HCEC 1CT (cell line): ENCODE measurements around the gene ZBTB16.

Experiments
- DNase-seq: peaks from one replicate; pipeline ENCODE4 v3.0.0-alpha.2; 2017

Gene ZBTB16

GRCh38 chr11:114193730-114194679, 134.5 kb downstream of the ZBTB16 start:
- peak; percentile 62 for DNase-seq

DNA sequence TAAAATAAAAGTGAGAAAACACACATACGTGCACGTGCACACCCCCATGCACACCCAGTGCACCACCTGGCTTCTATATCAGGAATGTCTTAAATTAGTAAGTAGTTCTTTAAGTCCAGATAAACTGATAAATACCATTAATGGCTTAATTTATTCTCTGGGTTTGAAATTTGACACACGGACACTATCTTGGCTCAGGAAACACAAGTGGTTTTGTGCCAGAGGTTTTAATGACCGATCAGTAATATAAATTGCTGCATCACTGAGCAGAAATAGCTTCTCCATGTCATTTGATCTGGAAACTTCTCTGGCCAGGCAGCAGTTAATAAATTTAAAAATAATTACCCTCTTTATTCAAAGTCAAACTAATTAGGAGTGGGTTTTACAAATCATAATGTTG, 135.2 kb downstream of the ZBTB16 start:
- no peak for DNase-seq

- DNase-seq, result no peak
Observed at GRCh38 chr11:114195151-114195550, 135.6 kb downstream of the ZBTB16 start.

- DNase-seq, result no peak
Observed at GRCh38 chr11:114195981-114196731, 136.6 kb downstream of the ZBTB16 start.

DNA sequence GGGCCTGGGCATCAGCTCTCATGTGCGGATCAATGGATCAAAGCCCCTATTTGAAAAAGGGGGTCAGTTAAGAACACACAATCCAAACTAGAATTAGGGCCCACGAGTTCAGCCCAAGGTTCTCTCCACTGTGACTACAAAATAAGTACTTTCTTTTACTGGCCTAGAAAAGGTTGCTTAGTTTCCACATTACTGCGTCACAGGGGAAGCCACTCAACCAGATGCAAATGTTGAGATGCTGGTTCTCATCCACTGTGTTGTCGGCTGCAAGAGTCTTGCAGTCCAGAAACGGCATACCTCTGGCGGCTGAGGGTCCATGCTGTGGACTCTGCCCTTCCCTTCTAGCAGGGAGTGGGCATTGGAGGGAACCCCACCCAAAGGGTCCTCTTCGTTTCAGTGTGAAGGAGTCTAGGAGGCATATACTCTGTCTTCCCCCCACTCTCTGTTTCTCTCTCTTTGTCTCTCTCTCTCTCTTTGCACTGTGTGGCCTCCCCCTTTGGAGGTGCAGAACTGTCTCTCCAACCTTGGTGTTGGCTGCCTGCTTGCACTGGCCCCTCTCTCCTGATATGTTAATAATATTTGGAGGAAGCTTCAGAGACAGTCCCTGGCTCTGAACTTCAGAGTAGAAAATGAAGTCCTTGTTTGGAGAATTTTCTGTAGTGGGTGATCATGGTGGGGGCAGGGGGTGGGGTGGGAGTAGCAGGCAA, 137.6 kb downstream of the ZBTB16 start:
- no peak for DNase-seq

GRCh38 chr11:114197799-114198500, 138.4 kb downstream of the ZBTB16 start:
- peak; percentile 99 for DNase-seq

GRCh38 chr11:114199051-114199450, 139.5 kb downstream of the ZBTB16 start:
- DNase-seq, result no peak

GRCh38 chr11:114200351-114201133, 141.0 kb downstream of the ZBTB16 start:
- DNase-seq, result peak; percentile 21

DNA sequence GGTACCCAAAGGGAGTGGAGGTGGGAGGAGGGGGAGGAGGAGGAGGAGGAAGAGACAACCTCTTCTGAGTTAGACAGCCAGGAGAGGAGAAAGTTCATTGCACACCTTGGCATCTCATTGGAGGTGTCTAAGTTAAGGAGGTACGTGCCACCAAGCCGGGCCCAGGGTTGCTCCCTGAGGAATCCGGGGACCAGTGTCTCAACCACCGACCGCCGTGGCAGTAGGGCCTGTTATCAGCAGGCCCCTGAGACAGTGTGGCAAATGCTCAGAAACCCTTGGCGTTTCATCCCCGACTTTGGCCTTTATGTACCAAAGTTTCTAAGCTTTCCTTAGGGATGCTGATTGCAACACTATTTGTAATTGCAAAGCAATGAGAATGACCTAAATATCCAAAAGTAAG, 141.7 kb downstream of the ZBTB16 start:
- DNase-seq, result no peak

GRCh38 chr11:114202011-114202609, 142.6 kb downstream of the ZBTB16 start:
- DNase-seq, result peak; percentile 51

DNA sequence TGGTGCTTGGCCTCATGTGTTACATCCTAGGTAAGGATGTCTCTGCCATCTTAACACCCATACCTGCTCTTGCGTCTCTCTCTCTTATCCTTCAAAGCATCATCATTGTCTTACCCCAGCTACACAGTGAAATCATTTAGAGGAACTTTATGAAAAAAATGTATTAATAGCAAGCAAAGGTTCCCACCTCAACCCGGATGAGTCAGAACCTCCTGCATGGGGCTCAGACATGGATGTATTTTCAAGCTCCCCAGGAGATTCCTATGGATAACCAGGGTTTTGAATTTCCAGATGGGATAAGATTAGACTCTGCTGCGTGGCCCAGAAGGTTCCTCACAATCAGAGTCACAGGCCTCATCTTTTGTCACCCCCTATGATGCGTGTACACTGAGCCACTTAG, 147.6 kb downstream of the ZBTB16 start:
- no peak for DNase-seq

- peak; percentile 46 for DNase-seq
Observed at GRCh38 chr11:114208377-114208776, 148.9 kb downstream of the ZBTB16 start.

DNA sequence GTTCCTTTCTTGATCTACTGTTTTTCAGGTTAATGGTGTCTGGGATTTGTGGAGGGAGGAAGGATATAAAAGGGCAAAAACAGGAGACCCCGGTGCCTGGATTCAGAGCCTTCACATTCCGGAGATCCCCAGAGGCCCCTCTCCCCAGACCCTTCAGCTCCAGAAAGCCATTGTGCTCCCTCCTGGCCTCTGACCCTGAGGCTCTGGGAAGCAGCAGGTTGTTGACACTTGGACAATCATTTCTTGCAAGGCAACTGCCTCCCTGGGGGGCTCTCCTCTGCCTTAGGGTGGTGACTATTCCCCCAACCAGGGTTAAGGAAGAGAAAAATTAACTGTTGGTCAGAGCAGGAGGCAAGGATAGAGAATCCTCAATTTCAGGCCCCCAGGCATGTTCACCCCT, 149.8 kb downstream of the ZBTB16 start:
- DNase-seq, result no peak

DNA sequence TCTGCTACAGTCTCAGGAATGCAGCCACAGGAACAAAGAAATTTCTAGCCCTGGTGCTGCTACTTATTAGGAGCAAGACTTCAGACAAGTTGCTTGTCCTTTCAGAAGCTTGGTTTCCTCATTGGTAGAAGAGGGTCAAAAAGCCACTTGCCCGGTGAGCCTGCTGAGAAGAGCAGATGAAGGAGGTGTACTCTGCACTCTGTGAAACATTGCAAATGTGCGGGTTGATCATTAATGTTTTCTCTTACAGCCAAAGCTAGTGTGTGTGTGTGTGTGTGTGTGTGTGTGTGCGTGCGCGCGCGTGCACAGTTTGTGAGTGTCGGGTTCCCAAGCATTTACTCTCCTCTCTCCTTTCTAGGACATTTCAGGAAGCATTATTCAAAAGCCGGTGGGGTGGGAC, 150.4 kb downstream of the ZBTB16 start:
- DNase-seq, result no peak

GRCh38 chr11:114211444-114212121, 152.1 kb downstream of the ZBTB16 start:
- no peak for DNase-seq

DNA sequence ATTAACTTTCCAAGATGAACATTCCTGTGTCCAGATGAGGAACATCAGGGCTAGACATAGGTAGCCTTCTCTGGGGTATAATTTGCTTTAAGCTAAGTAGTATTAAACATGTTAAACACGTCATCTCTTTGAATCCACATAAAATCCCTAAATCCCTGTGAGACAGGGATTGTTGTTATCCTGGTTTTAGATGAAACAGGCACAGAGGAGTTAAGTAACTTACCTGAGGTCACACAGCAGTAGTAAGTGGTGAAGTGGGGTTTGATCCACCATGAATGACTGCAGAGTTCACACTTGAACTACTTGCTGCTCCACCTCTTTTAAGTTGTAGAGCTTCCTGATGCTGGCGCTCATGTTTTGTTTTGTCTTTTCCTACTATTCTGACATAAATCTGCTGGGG, 154.1 kb downstream of the ZBTB16 start:
- no peak for DNase-seq

DNA sequence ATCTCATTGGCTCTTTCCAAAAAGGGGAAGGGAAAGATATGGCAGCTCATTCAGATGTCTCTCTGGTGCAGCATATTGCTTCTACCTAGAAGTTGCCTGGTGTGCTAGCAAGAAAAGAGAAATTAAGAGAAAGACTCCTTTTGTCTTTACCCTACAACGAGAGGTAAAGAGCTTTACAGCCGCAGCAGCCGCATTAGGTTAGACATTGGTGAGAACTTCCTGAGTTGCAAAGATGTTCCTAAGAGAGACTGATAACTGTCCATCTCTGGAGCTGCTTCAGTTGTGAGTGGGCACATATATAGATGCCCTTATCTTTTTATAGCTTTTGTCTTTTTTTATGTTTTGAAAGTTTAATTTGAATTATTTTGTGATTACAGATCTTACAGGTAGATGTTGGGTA, 155.9 kb downstream of the ZBTB16 start:
- no peak for DNase-seq

GRCh38 chr11:114215871-114216795, 156.6 kb downstream of the ZBTB16 start:
- DNase-seq, result no peak

GRCh38 chr11:114216796-114217180, 157.3 kb downstream of the ZBTB16 start:
- DNase-seq, result no peak

DNA sequence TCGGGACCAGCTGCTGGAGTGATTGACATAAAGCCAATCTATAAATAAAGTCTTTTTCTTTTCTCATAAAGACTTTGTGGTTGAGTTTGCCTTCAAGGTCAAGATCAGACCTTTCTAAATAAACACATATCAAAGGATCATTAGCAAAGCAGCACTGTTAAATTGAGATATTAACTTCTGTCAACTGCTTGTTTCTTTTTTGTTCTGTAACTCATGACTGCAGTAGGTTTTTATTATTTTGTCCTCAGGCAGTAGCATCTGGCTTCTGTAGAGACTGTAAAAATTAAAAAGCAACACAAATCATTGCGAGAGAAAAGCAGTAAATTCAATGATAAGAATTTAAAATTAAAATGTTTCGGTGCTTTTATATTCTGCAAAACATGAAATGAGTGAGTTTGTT, 159.0 kb downstream of the ZBTB16 start:
- DNase-seq, result no peak
